HepG2 (cell line): ENCODE results near the gene PANK4. TPM values are rescaled to one million over a fixed set of nuclear protein-coding genes. Genes with fewer than 3 reads are reported as not detected.

ENCODE experiments used
- ATAC-seq: fragments of 200-7000 bp; cut with Tn5 transposase; 3 replicates; pipeline ENCODE4 v1.9.1; 2020; ENCODE audit warnings: mild to moderate bottlenecking, moderate library complexity
- BruUV-seq: library from RNA; stranded (reverse); fragments of 400-500 nt; replicated peaks from 2 replicates; lab custom pipeline; 2021; lab: Mats Ljungman, UMichigan
- CTCF ChIA-PET: fragments of 300-600 bp; formaldehyde crosslinking; extraction: SDS; loops from one replicate; lab custom pipeline; 2021; ENCODE audit warnings: low total read pairs, inconsistent platforms, low intra/inter-chr PET ratio; lab: Yijun Ruan, JAX
- POLR2A ChIA-PET: fragments of 350-600 bp; sonication (Branson Sonifier 250); formaldehyde crosslinking; loops from one replicate; lab custom pipeline; 2020; ENCODE audit warnings: antibody characterized with exemption, inconsistent platforms; lab: Yijun Ruan, JAX
- DNase-seq: peaks from one replicate; pipeline ENCODE4 v3.0.0-alpha.2; 2015; ENCODE audit warnings: low spot score
- FAIRE-seq: peaks from 3 replicates; lab custom pipeline; 2011; peaks lifted over from hg19 to GRCh38; lab: Jason Lieb, UNC
- H2AFZ ChIP-seq: one replicate; pipeline ENCODE4 v1.6.1; 2011; ENCODE audit warnings: low read length, inconsistent platforms
- H3K27ac ChIP-seq: fragments of 300-600 bp; 3 replicates; pipeline ENCODE4 v1.8.0; 2011; ENCODE audit warnings: mixed run types, mild to moderate bottlenecking, mixed read lengths, low read length, inconsistent platforms; ENCODE audit not compliant: insufficient read depth; ENCODE audit errors: extremely low read length
- H3K27me3 ChIP-seq, 2 experiments: fragments of 200-600 bp in 1 of 2; 2 replicates in 1 of 2; 3 replicates in 1 of 2; pipeline versions ENCODE4 v1.6.0 to v1.8.0; 2011; ENCODE audit warnings: low read length in 2 of 2, mild to moderate bottlenecking in 2 of 2, moderate library complexity in 2 of 2, inconsistent platforms in 1 of 2; ENCODE audit not compliant: insufficient read depth in 2 of 2, control insufficient read depth in 1 of 2
- H3K36me3 ChIP-seq, 2 experiments: fragments of 200-600 bp in 1 of 2; replicated peaks in 1 of 2; 2 replicates in 1 of 2; 3 replicates in 1 of 2; pipeline versions ENCODE4 v1.5.1 to v1.8.0; 2011; ENCODE audit warnings: low read length in 2 of 2, inconsistent platforms in 1 of 2; ENCODE audit not compliant: insufficient read depth in 2 of 2, control insufficient read depth in 1 of 2
- H3K4me1 ChIP-seq: 2 replicates; pipeline ENCODE4 v1.5.1; 2012; ENCODE audit warnings: low read length, inconsistent platforms; ENCODE audit not compliant: insufficient read depth
- H3K4me2 ChIP-seq: 2 replicates; pipeline ENCODE4 v1.6.0; 2011; ENCODE audit warnings: low read depth, low read length, inconsistent platforms
- H3K4me3 ChIP-seq, 3 experiments: fragments of 200-600 bp in 1 of 3; sonication (generic), shearing (Covaris generic) in 1 of 3; replicated peaks in 1 of 3; 2 replicates each; pipeline ENCODE4 v1.5.1; 2011 to 2016; ENCODE audit warnings: low read length in 3 of 3, inconsistent platforms in 2 of 3, low read depth in 2 of 3, mild to moderate bottlenecking in 2 of 3, control low read depth in 1 of 3, mixed read lengths in 1 of 3; ENCODE audit not compliant: insufficient read depth in 1 of 3
- H3K79me2 ChIP-seq: one replicate; pipeline ENCODE4 v1.6.1; 2011; ENCODE audit warnings: low read length, inconsistent platforms; ENCODE audit not compliant: insufficient read depth
- H3K9ac ChIP-seq: 2 replicates; pipeline ENCODE4 v1.6.0; 2011; ENCODE audit warnings: mild to moderate bottlenecking, low read depth, low read length, inconsistent platforms; ENCODE audit not compliant: insufficient read depth
- H3K9me3 ChIP-seq: 2 replicates; pipeline ENCODE4 v1.5.1; 2012; ENCODE audit warnings: mild to moderate bottlenecking, low read length
- H4K20me1 ChIP-seq: 2 replicates; pipeline ENCODE4 v1.6.0; 2011; ENCODE audit warnings: inconsistent platforms, mild to moderate bottlenecking, low read length, moderate library complexity; ENCODE audit not compliant: insufficient read depth
- CEBPG ChIP-seq: IDR thresholded peaks from 2 replicates; pipeline ENCODE4 v1.6.1; 2016
- HNRNPH1 ChIP-seq: fragments of 200-400 bp; formaldehyde crosslinking; optimal IDR thresholded peaks from 2 replicates; pipeline ENCODE3; 2017; ENCODE audit warnings: mild to moderate bottlenecking, low read depth, low read length
- KDM4B ChIP-seq: sonication (generic); formaldehyde crosslinking; IDR thresholded peaks from 2 replicates; pipeline ENCODE4 v1.4.0; 2020; ENCODE audit warnings: missing genetic modification reagents
- MED13 ChIP-seq: sonication (generic); formaldehyde crosslinking; IDR thresholded peaks from 2 replicates; pipeline ENCODE4 v1.5.0; 2020; ENCODE audit warnings: missing genetic modification reagents
- NAIF1 ChIP-seq: sonication (generic); formaldehyde crosslinking; IDR thresholded peaks from 2 replicates; pipeline ENCODE4 v1.5.0; 2020; ENCODE audit warnings: mild to moderate bottlenecking, missing genetic modification reagents, borderline replicate concordance
- NFIB ChIP-seq: sonication (generic); formaldehyde crosslinking; IDR thresholded peaks from 2 replicates; pipeline ENCODE4 v1.9.0; 2021; ENCODE audit warnings: missing genetic modification reagents, mild to moderate bottlenecking, borderline replicate concordance
- NR2C2 ChIP-seq: sonication (generic); formaldehyde crosslinking; IDR thresholded peaks from 2 replicates; pipeline ENCODE4 v1.4.0; 2020; ENCODE audit warnings: missing genetic modification reagents, mild to moderate bottlenecking, moderate library complexity, borderline replicate concordance
- RCOR2 ChIP-seq: IDR thresholded peaks from 2 replicates; pipeline ENCODE4 v1.6.1; 2016; ENCODE audit warnings: missing biosample characterization, missing genetic modification reagents
- RFXANK ChIP-seq: IDR thresholded peaks from 2 replicates; pipeline ENCODE4 v1.6.1; 2016
- ZFP62 ChIP-seq: sonication (generic); formaldehyde crosslinking; IDR thresholded peaks from 2 replicates; pipeline ENCODE4 v1.4.0; 2020; ENCODE audit warnings: missing genetic modification reagents
- ZNF235 ChIP-seq: sonication (generic); formaldehyde crosslinking; IDR thresholded peaks from 2 replicates; pipeline ENCODE4 v1.8.1; 2023; ENCODE audit warnings: mild to moderate bottlenecking, missing genetic modification reagents, borderline replicate concordance
- ZNF768 ChIP-seq: sonication (generic); formaldehyde crosslinking; IDR thresholded peaks from 2 replicates; pipeline ENCODE4 v1.4.0; 2020; ENCODE audit warnings: missing genetic modification reagents
- ZNF83 ChIP-seq: sonication (generic); formaldehyde crosslinking; IDR thresholded peaks from 2 replicates; pipeline ENCODE4 v1.4.0; 2020; ENCODE audit warnings: missing genetic modification reagents, mild to moderate bottlenecking, borderline replicate concordance
- WGBS: methylation state at CpG from one replicate; pipeline ENCODE4 v1.1.6; 2017; ENCODE audit warnings: low lambda C conversion rate; 5-methylcytosine and 5-hydroxymethylcytosine counted together
- in situ Hi-C: cut with HindIII; loops from 2 replicates; pipeline ENCODE4 v1.10.0; 2017; ENCODE audit warnings: low pct_unique_long_range_greater_than_20kb; ENCODE audit not compliant: extremely low pct_ligation_motif_present
- intact Hi-C: fragments of 100-400 bp; cut with micrococcal nuclease; formaldehyde crosslinking; loops from one replicate; pipeline ENCODE4 v1.10.0; 2022; ENCODE audit not compliant: unreplicated experiment
- polyA plus RNA-seq, 8 experiments: library from polyadenylated mRNA; depleted of rRNA in 3 of 8; stranded (reverse) in 7 of 8; unstranded in 1 of 8; fragments of >200 nt; fragmentation: Illumina TruSeq in 4 of 8; extraction: Trizol in 4 of 8; gene quantifications; 2 replicates each; pipeline versions ENCODE4 v1.2.1 to v1.2.3, GENCODE V29; 2011 to 2016; ENCODE audit warnings: low read depth in 4 of 8, missing spikeins in 1 of 8, mixed read lengths in 1 of 8; ENCODE audit not compliant: insufficient read depth in 1 of 8
- total RNA-seq, 5 experiments: library from RNA; depleted of rRNA; stranded (reverse); fragments of >200 nt; fragmentation: Illumina TruSeq; extraction: Trizol; gene quantifications; 2 replicates each; pipeline ENCODE4 v1.2.3, GENCODE V29; 2016; ENCODE audit warnings: low read depth in 1 of 5
- TF ChIP-seq, protein P1 (sequence below), 2 experiments: fragments of 450-650 bp in 1 of 2; sonication (generic) in 1 of 2; formaldehyde crosslinking; IDR thresholded peaks; 2 replicates each; pipeline versions ENCODE4 v1.5.0 to v1.8.0; 2020 to 2022; ENCODE audit warnings: mild to moderate bottlenecking in 1 of 2, missing genetic modification reagents in 1 of 2
- TF ChIP-seq, protein P2 (sequence below): sonication (generic); formaldehyde crosslinking; IDR thresholded peaks from 2 replicates; pipeline ENCODE4 v1.5.1; 2020; ENCODE audit warnings: missing genetic modification reagents, mild to moderate bottlenecking, borderline replicate concordance
- TF ChIP-seq, protein P3 (sequence below): IDR thresholded peaks from 2 replicates; pipeline ENCODE4 v1.6.1; 2012; ENCODE audit warnings: low read depth, low read length, improper control_type of control experiment
- TF ChIP-seq, protein P4 (sequence below): sonication (generic); formaldehyde crosslinking; IDR thresholded peaks from 2 replicates; pipeline ENCODE4 v1.5.0; 2020; ENCODE audit warnings: missing genetic modification reagents

The PANK4 gene
- total and polyA plus RNA-seq, 2 of the 13 experiments (the other 11 are each of a cell fraction or from before 2014, with no cell fraction given): 17.4 to 19.3 TPM

DNA sequence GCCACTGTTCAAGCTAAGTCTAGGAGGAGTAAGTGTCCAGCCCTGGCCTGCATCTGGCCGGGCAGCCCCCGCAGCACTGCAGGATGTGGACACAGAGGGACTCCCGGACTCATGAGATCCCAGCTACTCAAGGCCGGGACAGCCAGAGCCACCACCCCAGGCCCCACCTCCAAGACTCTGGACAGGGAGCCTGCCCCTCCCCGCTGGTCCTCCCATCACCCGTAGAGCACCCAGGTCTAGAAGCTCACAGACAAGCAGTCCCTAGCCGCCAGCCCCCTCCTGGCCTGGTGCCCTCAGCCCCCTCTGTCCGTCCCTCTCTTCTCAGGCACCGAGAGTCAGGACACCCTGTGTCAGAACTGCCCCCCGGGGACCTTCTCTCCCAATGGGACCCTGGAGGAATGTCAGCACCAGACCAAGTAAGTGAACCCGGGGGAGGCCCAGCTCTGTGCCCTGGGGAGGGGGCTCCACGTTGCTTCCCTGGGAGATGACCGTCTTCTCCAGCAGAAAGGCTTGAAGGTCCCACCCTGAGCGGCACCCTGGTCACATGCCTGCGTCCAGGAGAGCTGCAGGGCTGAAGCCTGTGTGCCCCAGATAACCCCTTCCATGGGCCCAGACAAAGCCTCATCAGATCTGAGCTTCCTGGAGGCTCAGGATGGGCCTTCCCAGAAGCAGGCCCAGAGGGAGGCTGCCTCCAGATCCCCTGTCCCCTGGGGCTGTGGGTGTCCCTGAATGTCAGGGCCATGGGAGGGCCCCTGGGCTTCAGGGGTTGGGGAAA is 34.1 kb upstream of the PANK4 start:
- Histone ChIP-seq H2AFZ (no peak overlapping the region), H3K4me2 (no peak overlapping the region), H4K20me1 (0 out of 2 replicates have a peak, but pooled peaks cover 4% of the 10 kb centered on the region), H3K79me2 (no peaks in the 10 kb centered on the region), H3K4me1 (peaks cover 18% of the 10 kb centered on the region), H3K4me3 (no peak overlapping the region), H3K27me3 (no peaks in the 10 kb centered on the region; a peak in 2 of 5 replicates), H3K9me3 (no peaks in the 10 kb centered on the region), H3K27ac (no peak overlapping the region), H3K36me3 (no peaks in the 10 kb centered on the region; a peak in 1 of 5 replicates), H3K9ac (no peak overlapping the region)
- no peak for FAIRE-seq
- no TSS peak for BruUV-seq
- 86% methylated on average over 7 of the region's 15 CpGs for WGBS
- no peak for ATAC-seq
- ChIA-PET CTCF (no interaction called here), POLR2A (interaction anchor here (1.2 to 2.2 kb wide), 3 partner anchors 11 to 15 kb away, joined by 4 to 8 read pairs (median 4); no protein-coding TSS in a partner anchor)
- no peak for DNase-seq
- in situ Hi-C loops (no loop called here), intact Hi-C loops (no loop called here)
- no peak for TF ChIP-seq ZNF235
- TF ChIP-seq KDM4B (CRISPR knock-in tag): no peak
- no peak for TF ChIP-seq MED13 (CRISPR knock-in tag)
- TF ChIP-seq, protein P1, sequence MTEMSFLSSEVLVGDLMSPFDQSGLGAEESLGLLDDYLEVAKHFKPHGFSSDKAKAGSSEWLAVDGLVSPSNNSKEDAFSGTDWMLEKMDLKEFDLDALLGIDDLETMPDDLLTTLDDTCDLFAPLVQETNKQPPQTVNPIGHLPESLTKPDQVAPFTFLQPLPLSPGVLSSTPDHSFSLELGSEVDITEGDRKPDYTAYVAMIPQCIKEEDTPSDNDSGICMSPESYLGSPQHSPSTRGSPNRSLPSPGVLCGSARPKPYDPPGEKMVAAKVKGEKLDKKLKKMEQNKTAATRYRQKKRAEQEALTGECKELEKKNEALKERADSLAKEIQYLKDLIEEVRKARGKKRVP (CRISPR knock-in tag; IDR thresholded peaks at IDR 0.05): no peak
- TF ChIP-seq ZNF83 (CRISPR knock-in tag): no peak
- TF ChIP-seq RCOR2 (CRISPR knock-in tag): no peak
- TF ChIP-seq HNRNPH1: no peak
- TF ChIP-seq, protein P2, sequence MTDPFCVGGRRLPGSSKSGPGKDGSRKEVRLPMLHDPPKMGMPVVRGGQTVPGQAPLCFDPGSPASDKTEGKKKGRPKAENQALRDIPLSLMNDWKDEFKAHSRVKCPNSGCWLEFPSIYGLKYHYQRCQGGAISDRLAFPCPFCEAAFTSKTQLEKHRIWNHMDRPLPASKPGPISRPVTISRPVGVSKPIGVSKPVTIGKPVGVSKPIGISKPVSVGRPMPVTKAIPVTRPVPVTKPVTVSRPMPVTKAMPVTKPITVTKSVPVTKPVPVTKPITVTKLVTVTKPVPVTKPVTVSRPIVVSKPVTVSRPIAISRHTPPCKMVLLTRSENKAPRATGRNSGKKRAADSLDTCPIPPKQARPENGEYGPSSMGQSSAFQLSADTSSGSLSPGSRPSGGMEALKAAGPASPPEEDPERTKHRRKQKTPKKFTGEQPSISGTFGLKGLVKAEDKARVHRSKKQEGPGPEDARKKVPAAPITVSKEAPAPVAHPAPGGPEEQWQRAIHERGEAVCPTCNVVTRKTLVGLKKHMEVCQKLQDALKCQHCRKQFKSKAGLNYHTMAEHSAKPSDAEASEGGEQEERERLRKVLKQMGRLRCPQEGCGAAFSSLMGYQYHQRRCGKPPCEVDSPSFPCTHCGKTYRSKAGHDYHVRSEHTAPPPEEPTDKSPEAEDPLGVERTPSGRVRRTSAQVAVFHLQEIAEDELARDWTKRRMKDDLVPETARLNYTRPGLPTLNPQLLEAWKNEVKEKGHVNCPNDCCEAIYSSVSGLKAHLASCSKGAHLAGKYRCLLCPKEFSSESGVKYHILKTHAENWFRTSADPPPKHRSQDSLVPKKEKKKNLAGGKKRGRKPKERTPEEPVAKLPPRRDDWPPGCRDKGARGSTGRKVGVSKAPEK (CRISPR knock-in tag): no peak
- TF ChIP-seq, protein P3, sequence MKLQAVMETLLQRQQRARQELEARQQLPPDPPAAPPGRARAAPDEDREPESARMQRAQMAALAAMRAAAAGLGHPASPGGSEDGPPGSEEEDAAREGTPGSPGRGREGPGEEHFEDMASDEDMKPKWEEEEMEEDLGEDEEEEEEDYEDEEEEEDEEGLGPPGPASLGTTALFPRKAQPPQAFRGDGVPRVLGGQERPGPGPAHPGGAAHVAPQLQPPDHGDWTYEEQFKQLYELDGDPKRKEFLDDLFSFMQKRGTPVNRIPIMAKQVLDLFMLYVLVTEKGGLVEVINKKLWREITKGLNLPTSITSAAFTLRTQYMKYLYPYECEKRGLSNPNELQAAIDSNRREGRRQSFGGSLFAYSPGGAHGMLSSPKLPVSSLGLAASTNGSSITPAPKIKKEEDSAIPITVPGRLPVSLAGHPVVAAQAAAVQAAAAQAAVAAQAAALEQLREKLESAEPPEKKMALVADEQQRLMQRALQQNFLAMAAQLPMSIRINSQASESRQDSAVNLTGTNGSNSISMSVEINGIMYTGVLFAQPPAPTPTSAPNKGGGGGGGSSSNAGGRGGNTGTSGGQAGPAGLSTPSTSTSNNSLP: no peak
- TF ChIP-seq CEBPG (CRISPR knock-in tag): no peak
- no peak for TF ChIP-seq NR2C2 (CRISPR knock-in tag)
- no peak for TF ChIP-seq NAIF1 (CRISPR knock-in tag)
- TF ChIP-seq ZFP62 (CRISPR knock-in tag): no peak
- no peak for TF ChIP-seq NFIB
- TF ChIP-seq, protein P4, sequence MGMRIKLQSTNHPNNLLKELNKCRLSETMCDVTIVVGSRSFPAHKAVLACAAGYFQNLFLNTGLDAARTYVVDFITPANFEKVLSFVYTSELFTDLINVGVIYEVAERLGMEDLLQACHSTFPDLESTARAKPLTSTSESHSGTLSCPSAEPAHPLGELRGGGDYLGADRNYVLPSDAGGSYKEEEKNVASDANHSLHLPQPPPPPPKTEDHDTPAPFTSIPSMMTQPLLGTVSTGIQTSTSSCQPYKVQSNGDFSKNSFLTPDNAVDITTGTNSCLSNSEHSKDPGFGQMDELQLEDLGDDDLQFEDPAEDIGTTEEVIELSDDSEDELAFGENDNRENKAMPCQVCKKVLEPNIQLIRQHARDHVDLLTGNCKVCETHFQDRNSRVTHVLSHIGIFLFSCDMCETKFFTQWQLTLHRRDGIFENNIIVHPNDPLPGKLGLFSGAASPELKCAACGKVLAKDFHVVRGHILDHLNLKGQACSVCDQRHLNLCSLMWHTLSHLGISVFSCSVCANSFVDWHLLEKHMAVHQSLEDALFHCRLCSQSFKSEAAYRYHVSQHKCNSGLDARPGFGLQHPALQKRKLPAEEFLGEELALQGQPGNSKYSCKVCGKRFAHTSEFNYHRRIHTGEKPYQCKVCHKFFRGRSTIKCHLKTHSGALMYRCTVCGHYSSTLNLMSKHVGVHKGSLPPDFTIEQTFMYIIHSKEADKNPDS (CRISPR knock-in tag): no peak
- no peak for TF ChIP-seq RFXANK (CRISPR knock-in tag)
- TF ChIP-seq ZNF768: no peak
